Vagina (tissue), 2 donors: ENCODE measurements around the gene PPP4C.

Source experiments
- CTCF ChIP-seq, 3 experiments: fragments of 450-650 bp in 2 of 3; fragments of 200-600 bp in 1 of 3; sonication (generic) in 1 of 3; IDR thresholded peaks; one replicate each; pipeline ENCODE4 v1.5.1; 2017 to 2019; ENCODE audit warnings: antibody characterized with exemption in 3 of 3, mild to moderate bottlenecking in 2 of 3, moderate library complexity in 2 of 3
- POLR2A ChIP-seq, 2 donors: fragments of 450-650 bp; IDR thresholded peaks; one replicate each; pipeline ENCODE4 v1.6.1; 2017; ENCODE audit warnings: antibody characterized with exemption in 2 of 2, mild to moderate bottlenecking in 2 of 2, moderate library complexity in 2 of 2
- POLR2AphosphoS5 ChIP-seq, 2 donors: sonication (generic); formaldehyde crosslinking; IDR thresholded peaks; one replicate each; pipeline ENCODE4 v1.9.0; 2017; ENCODE audit warnings: antibody characterized with exemption in 2 of 2, mild to moderate bottlenecking in 2 of 2, low read depth in 1 of 2; ENCODE audit not compliant: insufficient read depth in 1 of 2

- TF ChIP-seq POLR2AphosphoS5 (IDR thresholded peaks at IDR 0.05; ENCODE audit: insufficient read depth in 1 of 2, low read depth in 1 of 2) (no peak), POLR2A (IDR thresholded peaks at IDR 0.05) (no peak), CTCF (IDR thresholded peaks at IDR 0.05) (no peak)
Measured at GRCh38 chr16:30088832-30089624, 13.2 kb downstream of the PPP4C start.
